ENCODE results near the gene RAB11FIP3. TPM values are rescaled to one million over a fixed set of nuclear protein-coding genes. Genes with fewer than 3 reads are reported as not detected.

Gene RAB11FIP3
- total RNA-seq, 1 donor from 2014 or later = 6.3 TPM

- no peak for ATAC-seq
Measured at GRCh38 chr16:567373-568256, 142.2 kb downstream of the RAB11FIP3 start.

- ATAC-seq = peak; percentile 5
Measured at GRCh38 chr16:568401-569258, 143.2 kb downstream of the RAB11FIP3 start.

- ATAC-seq = peak; percentile 24
Measured at GRCh38 chr16:569445-570254, 144.2 kb downstream of the RAB11FIP3 start, which contains the start of gene PIGQ. PIGQ (plus strand) TSS chr16:569968; CDS start chr16:574075, 4,107 bp downstream.

Other genes starting within 250 kb of the RAB11FIP3 start
- 7.9 TPM for gene HBA1, start 249.0 kb upstream of the RAB11FIP3 start, total RNA-seq
- not detected for gene HBQ1, start 245.2 kb upstream of the RAB11FIP3 start, total RNA-seq
- gene LUC7L, start 196.2 kb upstream of the RAB11FIP3 start, total RNA-seq = 23.3 TPM
- 56.4 TPM for gene FAM234A, start 190.8 kb upstream of the RAB11FIP3 start, total RNA-seq
- gene RGS11, start 149.7 kb upstream of the RAB11FIP3 start, total RNA-seq = 0.92 TPM
- not detected for gene ARHGDIG, start 145.1 kb upstream of the RAB11FIP3 start, total RNA-seq
- not detected for gene PDIA2, start 142.5 kb upstream of the RAB11FIP3 start, total RNA-seq
- gene AXIN1, start 72.9 kb upstream of the RAB11FIP3 start, total RNA-seq = 15.3 TPM
- gene MRPL28, start 55.1 kb upstream of the RAB11FIP3 start, total RNA-seq = 50.8 TPM
- 14.5 TPM for gene PGAP6, start 43.7 kb upstream of the RAB11FIP3 start, total RNA-seq
- 25.3 TPM for gene NME4, start 28.4 kb upstream of the RAB11FIP3 start, total RNA-seq
- 8.4 TPM for gene DECR2, start 23.8 kb upstream of the RAB11FIP3 start, total RNA-seq
- 27.1 TPM for gene CAPN15, start 102.1 kb downstream of the RAB11FIP3 start, total RNA-seq
- not detected for gene PRR35, start 134.7 kb downstream of the RAB11FIP3 start, total RNA-seq
- gene NHLRC4, start 141.4 kb downstream of the RAB11FIP3 start, total RNA-seq = 0.12 TPM
- 21.0 TPM for gene PIGQ, start 144.3 kb downstream of the RAB11FIP3 start, total RNA-seq
- 15.5 TPM for gene RAB40C, start 164.4 kb downstream of the RAB11FIP3 start, total RNA-seq
- 0.08 TPM for gene WFIKKN1, start 205.3 kb downstream of the RAB11FIP3 start, total RNA-seq
- 40.2 TPM for gene METTL26, start 210.7 kb downstream of the RAB11FIP3 start, total RNA-seq
- gene MCRIP2, start 216.2 kb downstream of the RAB11FIP3 start, total RNA-seq = 20.3 TPM
- 17.9 TPM for gene WDR90, start 223.7 kb downstream of the RAB11FIP3 start, total RNA-seq
- gene RHOT2, start 242.5 kb downstream of the RAB11FIP3 start, total RNA-seq = 58.7 TPM